Fibroblast of mammary gland (primary cell): ENCODE results near the gene TIMP3.

Experiments used
- DNase-seq: peaks from one replicate; pipeline ENCODE4 v3.0.0-alpha.2; 2010; ENCODE audit warnings: low read depth
- H3K4me3 ChIP-seq: 2 replicates; pipeline ENCODE4 v1.5.1; 2011; ENCODE audit warnings: low read depth, mild to moderate bottlenecking, low read length, moderate library complexity; ENCODE audit not compliant: control insufficient read depth
- TF ChIP-seq, protein P1 (sequence below): conservative IDR thresholded peaks from 2 replicates; pipeline ENCODE4 v1.5.1; 2011; ENCODE audit warnings: low read depth, low read length, inconsistent platforms; ENCODE audit not compliant: control insufficient read depth, insufficient read depth

TIMP3 gene

DNA sequence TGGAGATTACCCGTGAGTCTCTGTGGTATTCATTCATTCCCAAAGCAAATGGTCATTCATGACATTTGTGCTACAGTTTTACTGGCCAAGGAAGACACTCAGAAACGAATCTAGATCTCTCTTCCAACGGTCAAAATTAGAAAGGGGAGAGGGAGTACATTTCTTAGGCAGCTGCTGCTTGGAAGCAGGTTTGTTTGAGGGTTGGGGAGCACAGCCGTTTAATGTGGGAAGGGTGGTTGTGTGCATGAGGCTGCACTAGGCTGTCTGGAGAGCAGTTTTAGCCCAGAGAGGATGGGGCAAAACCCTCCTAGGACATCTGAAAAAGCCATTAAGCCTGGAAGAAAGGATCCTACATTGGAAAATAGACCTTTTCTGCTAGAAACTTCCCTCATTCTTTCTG is 29.7 kb upstream of the TIMP3 start:
- TF ChIP-seq, protein P1, sequence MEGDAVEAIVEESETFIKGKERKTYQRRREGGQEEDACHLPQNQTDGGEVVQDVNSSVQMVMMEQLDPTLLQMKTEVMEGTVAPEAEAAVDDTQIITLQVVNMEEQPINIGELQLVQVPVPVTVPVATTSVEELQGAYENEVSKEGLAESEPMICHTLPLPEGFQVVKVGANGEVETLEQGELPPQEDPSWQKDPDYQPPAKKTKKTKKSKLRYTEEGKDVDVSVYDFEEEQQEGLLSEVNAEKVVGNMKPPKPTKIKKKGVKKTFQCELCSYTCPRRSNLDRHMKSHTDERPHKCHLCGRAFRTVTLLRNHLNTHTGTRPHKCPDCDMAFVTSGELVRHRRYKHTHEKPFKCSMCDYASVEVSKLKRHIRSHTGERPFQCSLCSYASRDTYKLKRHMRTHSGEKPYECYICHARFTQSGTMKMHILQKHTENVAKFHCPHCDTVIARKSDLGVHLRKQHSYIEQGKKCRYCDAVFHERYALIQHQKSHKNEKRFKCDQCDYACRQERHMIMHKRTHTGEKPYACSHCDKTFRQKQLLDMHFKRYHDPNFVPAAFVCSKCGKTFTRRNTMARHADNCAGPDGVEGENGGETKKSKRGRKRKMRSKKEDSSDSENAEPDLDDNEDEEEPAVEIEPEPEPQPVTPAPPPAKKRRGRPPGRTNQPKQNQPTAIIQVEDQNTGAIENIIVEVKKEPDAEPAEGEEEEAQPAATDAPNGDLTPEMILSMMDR, result no peak
- no peak overlapping the region for H3K4me3 ChIP-seq
- no peak for DNase-seq

DNA sequence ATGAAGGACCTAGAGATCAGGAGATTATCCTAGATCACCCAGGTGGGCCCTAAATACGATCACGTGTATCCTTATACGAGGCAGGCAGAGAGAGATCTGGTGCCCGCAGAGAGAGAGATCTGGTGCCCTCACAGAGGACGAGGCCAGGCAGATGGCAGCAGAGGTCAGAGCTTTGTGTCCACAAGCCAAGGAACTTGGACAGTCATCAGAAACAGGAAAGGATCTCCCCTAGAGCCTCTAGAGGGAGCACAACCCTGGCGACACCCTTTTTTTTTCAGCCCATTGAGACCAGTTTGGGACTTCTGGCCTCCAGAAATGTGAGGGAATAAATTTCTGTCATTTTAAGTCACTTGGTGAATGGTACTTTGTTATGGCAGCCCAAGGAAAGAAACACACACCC is 25.5 kb upstream of the TIMP3 start:
- TF ChIP-seq, protein P1, result peak; percentile 47
- DNase-seq, result no peak

DNA sequence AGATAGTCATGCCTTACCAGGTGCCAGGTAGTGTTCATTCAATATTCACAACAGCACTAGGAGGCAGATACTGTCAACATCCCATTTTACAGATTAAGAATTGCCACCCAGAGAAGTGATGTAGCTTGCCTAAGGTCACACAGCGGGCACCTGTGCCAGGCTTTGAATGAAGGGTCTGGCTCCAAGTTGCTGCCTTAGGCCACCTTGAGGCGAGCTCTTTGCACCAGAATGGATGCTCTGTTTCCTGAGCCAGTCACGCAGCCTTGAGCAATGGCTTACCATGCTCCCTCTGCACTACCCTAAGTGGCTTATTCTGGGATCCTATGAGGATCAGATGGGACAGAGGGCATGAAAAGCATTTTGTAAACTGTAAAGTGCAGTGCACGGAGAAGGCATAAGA is 25.1 kb upstream of the TIMP3 start:
- DNase-seq, result no peak
- H3K4me3 ChIP-seq, result no peak overlapping the region
- TF ChIP-seq, protein P1, result no peak

More for the DNA sequence above, 25.5 kb upstream of the TIMP3 start:
- H3K4me3 ChIP-seq, result no peak overlapping the region

DNA sequence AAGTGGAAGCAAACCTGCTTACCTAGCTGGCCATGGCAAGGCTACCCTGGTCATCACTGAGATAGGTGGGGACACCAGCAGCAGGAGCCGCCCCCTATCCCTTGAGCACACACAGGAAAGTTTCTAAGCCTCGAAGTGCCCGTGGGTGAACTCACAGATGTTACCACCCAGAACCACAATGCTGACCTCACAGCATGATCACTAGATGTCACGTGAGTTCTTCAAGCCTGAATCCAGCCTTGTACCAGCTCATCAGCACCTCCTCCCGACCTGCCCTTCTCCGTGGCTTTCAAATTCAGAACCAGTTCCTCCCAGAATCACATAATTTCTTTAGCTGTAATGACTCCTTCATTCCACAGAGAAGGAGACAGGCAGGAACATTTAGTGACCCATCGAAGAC is 24.7 kb upstream of the TIMP3 start:
- no peak for DNase-seq
- TF ChIP-seq, protein P1, result no peak
- no peak overlapping the region for H3K4me3 ChIP-seq

DNA sequence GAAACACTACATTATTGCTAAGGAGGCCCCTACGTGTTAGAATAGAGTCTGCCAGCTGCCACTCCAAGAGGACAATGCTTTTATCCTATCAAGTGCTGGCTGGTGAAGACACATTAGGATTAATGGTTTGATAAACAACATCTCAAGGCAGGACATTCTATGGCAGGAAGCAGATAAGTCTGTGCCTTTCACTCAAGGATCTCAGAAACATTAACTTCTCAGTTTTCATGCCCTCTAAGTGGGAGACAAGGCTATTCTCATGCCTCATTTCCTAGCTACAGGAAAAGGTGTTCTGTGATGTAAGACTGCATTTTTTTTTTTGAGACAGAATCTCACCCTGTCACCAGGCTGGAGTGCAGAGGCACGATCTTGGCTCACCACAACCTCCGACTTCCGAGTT is 23.5 kb upstream of the TIMP3 start:
- no peak overlapping the region for H3K4me3 ChIP-seq
- TF ChIP-seq, protein P1, result no peak
- no peak for DNase-seq

DNA sequence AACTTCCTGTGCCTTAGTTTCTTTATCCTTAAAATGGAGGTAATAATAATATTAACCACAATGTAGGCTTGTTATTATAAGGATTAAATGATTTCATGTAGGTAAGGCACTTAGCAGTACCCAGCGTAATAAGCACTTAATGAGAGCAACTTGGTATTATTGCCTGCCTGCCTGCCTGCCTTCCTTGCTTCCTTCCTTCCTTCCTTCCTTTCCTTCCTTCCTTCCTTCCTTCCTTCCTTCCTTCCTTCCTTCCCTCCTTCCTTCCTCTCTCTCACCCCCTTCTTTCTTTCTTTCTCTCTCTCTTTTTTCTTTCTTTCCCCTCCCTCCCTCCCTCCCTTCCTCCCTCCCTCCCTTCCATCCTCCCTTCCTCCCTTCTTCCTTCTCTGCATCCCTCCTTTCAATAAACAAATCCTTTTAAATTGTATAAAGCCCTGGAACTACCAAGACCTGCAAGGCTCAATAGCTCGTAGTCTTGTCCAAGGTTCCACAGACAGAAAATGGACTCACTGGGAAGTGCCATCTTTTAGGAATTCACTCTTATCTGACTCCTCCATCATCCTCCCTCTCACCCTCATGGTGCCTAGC is 20.7 kb upstream of the TIMP3 start:
- no peak for DNase-seq
- H3K4me3 ChIP-seq, result no peak overlapping the region
- TF ChIP-seq, protein P1, result no peak

DNA sequence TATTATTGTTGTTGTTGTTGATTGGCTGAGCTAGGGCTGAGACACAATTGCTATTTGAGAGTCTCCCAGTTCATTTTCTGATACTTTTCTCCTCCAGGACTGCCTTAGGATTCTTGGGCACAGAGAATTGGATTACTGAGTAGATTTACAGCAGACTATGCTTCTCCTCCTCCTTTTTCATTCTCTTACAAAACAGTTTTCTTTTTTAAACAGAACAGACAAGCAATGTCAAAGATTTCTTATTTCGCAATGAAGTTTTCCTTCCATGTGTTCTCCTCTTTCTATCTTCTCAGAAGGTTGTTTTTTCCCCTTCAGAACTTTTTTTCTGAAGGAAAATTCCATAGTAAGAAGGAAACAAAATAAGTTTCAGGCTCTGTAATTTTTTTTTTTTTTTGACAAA is 19.8 kb upstream of the TIMP3 start:
- no peak overlapping the region for H3K4me3 ChIP-seq
- TF ChIP-seq, protein P1, result no peak
- DNase-seq, result no peak
